ENCODE measurements around the gene PDZRN3. TPM values are rescaled to one million over a fixed set of nuclear protein-coding genes. Genes with fewer than 3 reads are reported as not detected.

PDZRN3 gene
- total RNA-seq, 1 experiment from 2014 or later, result not detected

- Histone ChIP-seq H3K79me2 (ENCODE audit: low read depth) (no peaks in the 10 kb centered on the region), H3F3A (ENCODE audit: insufficient read depth, low read depth) (no peaks in the 10 kb centered on the region), H4K20me1 (ENCODE audit: insufficient read depth) (no peaks in the 10 kb centered on the region), H3K27me3 (ENCODE audit: insufficient read depth, low read depth) (0 out of 2 replicates have a peak, but pooled peaks cover 4% of the 10 kb centered on the region), H3K9me2 (ENCODE audit: insufficient read depth) (no peaks in the 10 kb centered on the region), H3K36me3 (ENCODE audit: low read depth) (no peaks in the 10 kb centered on the region), H2AFZ (no peak overlapping the region), H3K9me3 (ENCODE audit: insufficient read depth, low read depth) (no peaks in the 10 kb centered on the region), H3K4me1 (replicated peaks; ENCODE audit: insufficient read depth) (no peaks in the 10 kb centered on the region), H3K27ac (no peak overlapping the region), H3K4me2 (no peak overlapping the region), H3K4me3 (no peak overlapping the region)
- DNase-seq, result no peak
- ChIA-PET CTCF (no interaction called here), POLR2A (ENCODE audit: unreplicated experiment) (no interaction called here)
- no peak for TF ChIP-seq CTCF (conservative IDR thresholded peaks at IDR 0.05)
- no peak for TF ChIP-seq EZH2 (IDR thresholded peaks at IDR 0.05; ENCODE audit: low read depth)
- intact Hi-C loops (cut with micrococcal nuclease; ENCODE audit: unreplicated experiment), result no loop called here
- no TSS peak for BruUV-seq (replicated peaks)
These were observed 86.3 kb downstream of the PDZRN3 start for GRCh38 chr3:73538486-73538885.

- Histone ChIP-seq H4K20me1 (ENCODE audit: insufficient read depth) (no peaks in the 10 kb centered on the region), H2AFZ (no peak overlapping the region), H3K9me2 (ENCODE audit: insufficient read depth) (no peaks in the 10 kb centered on the region), H3K9me3 (ENCODE audit: insufficient read depth, low read depth) (no peaks in the 10 kb centered on the region), H3K36me3 (ENCODE audit: low read depth) (no peaks in the 10 kb centered on the region), H3K4me1 (replicated peaks; ENCODE audit: insufficient read depth) (no peaks in the 10 kb centered on the region), H3K4me3 (no peak overlapping the region), H3K79me2 (ENCODE audit: low read depth) (no peaks in the 10 kb centered on the region), H3F3A (ENCODE audit: insufficient read depth, low read depth) (no peaks in the 10 kb centered on the region), H3K27ac (no peak overlapping the region), H3K4me2 (no peak overlapping the region), H3K27me3 (ENCODE audit: insufficient read depth, low read depth) (0 out of 2 replicates have a peak, but pooled peaks cover 4% of the 10 kb centered on the region)
- POLR2A ChIA-PET (ENCODE audit: unreplicated experiment), result no interaction called here
- no peak for TF ChIP-seq EZH2 (IDR thresholded peaks at IDR 0.05; ENCODE audit: low read depth)
- no peak for TF ChIP-seq CTCF (conservative IDR thresholded peaks at IDR 0.05)
- CTCF ChIA-PET, result no interaction called here
- no TSS peak for BruUV-seq (replicated peaks)
- no peak for DNase-seq
- intact Hi-C loops (cut with micrococcal nuclease; ENCODE audit: unreplicated experiment), result no loop called here
These were observed 87.8 kb downstream of the PDZRN3 start for GRCh38 chr3:73536952-73537351.

GRCh38 chr3:73536336-73536895, 88.3 kb downstream of the PDZRN3 start:
- BruUV-seq (replicated peaks), result no TSS peak

More at GRCh38 chr3:73536336-73536895, 88.3 kb downstream of the PDZRN3 start:
- H3K9me3 ChIP-seq (ENCODE audit: insufficient read depth, low read depth), result no peaks in the 10 kb centered on the region
- intact Hi-C loops (cut with micrococcal nuclease; ENCODE audit: unreplicated experiment), result no loop called here
- H3K27me3 ChIP-seq (ENCODE audit: insufficient read depth, low read depth), result 0 out of 2 replicates have a peak, but pooled peaks cover 4% of the 10 kb centered on the region
- no peaks in the 10 kb centered on the region for H4K20me1 ChIP-seq (ENCODE audit: insufficient read depth)
- no peak overlapping the region for H3K27ac ChIP-seq
- no peak overlapping the region for H2AFZ ChIP-seq
- no peak for DNase-seq
- H3K4me1 ChIP-seq (replicated peaks; ENCODE audit: insufficient read depth), result no peaks in the 10 kb centered on the region
- H3K4me3 ChIP-seq, result no peak overlapping the region
- no peaks in the 10 kb centered on the region for H3F3A ChIP-seq (ENCODE audit: insufficient read depth, low read depth)
- CTCF ChIA-PET, result no interaction called here
- no peak for TF ChIP-seq EZH2 (IDR thresholded peaks at IDR 0.05; ENCODE audit: low read depth)
- no peak for TF ChIP-seq CTCF (conservative IDR thresholded peaks at IDR 0.05)
- no peaks in the 10 kb centered on the region for H3K79me2 ChIP-seq (ENCODE audit: low read depth)
- POLR2A ChIA-PET (ENCODE audit: unreplicated experiment), result no interaction called here
- no peaks in the 10 kb centered on the region for H3K9me2 ChIP-seq (ENCODE audit: insufficient read depth)
- no peaks in the 10 kb centered on the region for H3K36me3 ChIP-seq (ENCODE audit: low read depth)
- no peak overlapping the region for H3K4me2 ChIP-seq

All from PC-9 (cell line).